Endometrium (tissue), 2 donors: Measurements from ENCODE around the gene UGT2B11.
"Not testable (repeated sequence)": the region's sequence is repeated elsewhere in the genome, so short reads cannot be mapped to it uniquely, and the experiment has no call there.

ENCODE experiments used
- FAIRE-seq: peaks from 2 replicates; lab custom pipeline; 2012; peaks lifted over from hg19 to GRCh38; lab: Jason Lieb, UNC
- donor health status: control.
- donor health status: control.

UGT2B11 gene

DNA sequence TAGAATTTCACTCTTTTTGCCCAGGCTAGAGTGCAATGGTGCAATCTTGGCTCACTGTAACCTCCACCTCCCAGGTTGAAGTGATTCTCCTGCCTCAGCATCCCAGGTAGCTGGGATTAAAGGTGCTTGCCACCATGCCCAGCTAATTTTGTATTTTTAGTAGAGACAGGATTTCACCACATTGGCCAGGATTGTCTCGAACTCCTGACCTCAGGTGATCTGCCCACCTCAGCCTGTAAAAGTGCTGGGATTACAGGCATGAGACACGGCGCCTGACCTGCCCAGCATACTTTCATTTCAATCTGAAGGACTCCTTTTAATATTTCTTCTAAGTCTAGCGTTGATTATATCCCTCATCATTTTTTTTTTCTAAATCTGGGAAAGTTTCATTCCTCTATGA lies 45.4 kb downstream of the UGT2B11 start:
- FAIRE-seq = not testable (repeated sequence)

DNA sequence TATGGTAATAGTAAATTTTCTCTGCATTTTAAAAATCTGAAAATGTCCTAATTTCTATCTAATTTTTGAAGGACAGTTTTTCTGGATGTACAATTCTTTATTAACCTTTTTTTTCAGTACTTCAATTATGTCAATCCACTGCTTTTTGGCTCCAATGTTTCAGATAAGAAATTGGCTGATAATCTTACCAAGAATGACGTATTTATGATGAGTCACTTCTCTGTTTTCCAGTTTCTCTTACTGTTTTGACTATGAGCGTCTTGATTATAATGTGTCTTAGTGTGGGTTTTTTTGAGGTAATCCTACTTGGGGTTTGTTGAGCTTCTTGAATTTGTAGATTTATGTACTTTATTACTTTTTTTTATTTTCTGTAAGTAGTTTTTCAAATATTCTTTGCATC lies 47.2 kb downstream of the UGT2B11 start:
- FAIRE-seq = no peak

DNA sequence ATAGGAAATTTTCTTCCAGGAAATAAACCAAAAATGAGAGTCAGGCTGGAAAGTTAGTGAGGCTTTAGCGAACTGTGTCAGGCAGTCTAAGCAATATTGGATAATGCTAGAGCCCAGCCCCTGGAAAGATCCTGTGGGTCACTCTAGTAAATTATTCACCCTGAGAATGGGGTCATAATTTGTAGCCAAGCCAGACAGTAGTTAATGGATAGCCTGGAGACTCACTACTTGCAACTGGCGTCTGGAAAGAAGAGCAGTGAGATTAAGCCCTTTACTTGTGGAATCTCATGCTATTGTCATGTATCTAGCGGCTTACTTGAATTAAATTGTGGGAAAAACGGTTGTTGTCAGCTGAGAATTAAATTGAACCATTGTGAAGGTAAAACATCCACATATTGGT lies 48.2 kb downstream of the UGT2B11 start:
- FAIRE-seq = not testable (repeated sequence)

DNA sequence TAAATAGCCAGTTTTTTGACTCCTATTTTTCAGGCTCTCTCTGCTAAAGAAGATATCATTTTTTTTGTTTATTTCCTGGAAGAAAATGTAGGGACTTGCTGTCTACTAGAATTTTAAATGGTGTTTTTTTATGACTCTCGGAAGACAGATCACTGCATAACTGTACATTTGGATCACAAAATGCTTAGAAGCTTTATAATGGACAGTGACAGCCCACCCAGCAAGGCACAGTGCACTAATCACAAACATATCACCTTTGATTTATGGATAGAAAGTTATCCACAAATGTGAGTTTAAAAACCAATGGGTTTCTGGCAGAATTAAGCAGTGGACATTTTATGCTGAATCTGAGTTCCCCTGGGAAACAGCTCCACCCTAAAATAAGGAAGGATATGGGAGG lies 48.8 kb downstream of the UGT2B11 start:
- not testable (repeated sequence) for FAIRE-seq

DNA sequence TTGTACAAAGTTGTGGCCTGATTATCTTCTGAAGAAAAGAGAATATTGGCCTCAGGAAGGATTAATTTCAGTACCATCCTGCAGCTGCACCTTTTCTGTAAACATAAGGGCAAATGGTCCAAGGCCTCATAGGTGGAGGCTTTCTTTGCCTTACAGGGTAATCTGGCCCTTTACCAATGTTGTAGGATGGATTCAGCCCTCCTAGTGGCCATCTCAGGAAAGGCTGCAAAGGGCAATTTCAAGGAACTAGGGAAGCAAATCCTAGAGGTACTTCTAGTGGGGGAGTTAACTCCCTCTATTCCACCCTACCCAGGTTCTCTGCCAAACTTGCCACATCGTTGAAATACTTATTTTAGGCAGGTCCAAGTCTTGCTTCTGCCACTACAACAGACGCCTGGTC lies 57.6 kb downstream of the UGT2B11 start:
- FAIRE-seq = no peak

DNA sequence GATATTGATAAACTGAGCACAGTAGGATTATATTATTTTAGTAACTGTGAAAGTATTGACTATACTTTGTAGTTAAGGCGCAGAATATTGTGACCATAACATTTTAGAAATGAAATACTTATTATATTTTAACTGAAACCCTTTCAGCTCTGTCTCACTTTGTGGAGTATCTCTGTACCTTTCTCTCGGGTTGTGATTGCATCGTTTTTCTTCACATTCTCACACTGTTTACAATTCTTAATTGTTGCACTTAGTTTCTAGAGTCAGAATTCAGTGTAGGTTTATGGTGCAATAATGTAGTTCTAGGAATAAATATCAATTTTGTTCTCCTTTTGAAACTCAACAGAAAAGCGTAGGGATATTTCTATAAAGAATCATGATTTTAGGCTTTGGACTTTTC lies 60.5 kb downstream of the UGT2B11 start:
- FAIRE-seq = no peak
